Neural cell (in vitro differentiated cells): Measurements from ENCODE around the gene TXNRD1. TPM values are rescaled to one million over a fixed set of nuclear protein-coding genes. Genes with fewer than 3 reads are reported as not detected.

ENCODE experiments used
- H2AFZ ChIP-seq: fragments of 200-600, 300-800 bp; sonication (generic), shearing (Covaris generic); 2 replicates; pipeline ENCODE4 v1.6.0; 2014; ENCODE audit warnings: low read depth, mild to moderate bottlenecking, antibody characterized with exemption, low read length, moderate library complexity
- H3F3A ChIP-seq: fragments of 200-600 bp; shearing (Covaris generic); 2 replicates; pipeline ENCODE4 v1.6.1; 2016; ENCODE audit warnings: mild to moderate bottlenecking, moderate library complexity, mixed read lengths, antibody characterized with exemption, low read length; ENCODE audit not compliant: insufficient read depth, poor library complexity, severe bottlenecking
- H3K27ac ChIP-seq: fragments of 200-600, 300-800 bp; sonication (generic), shearing (Covaris generic); 2 replicates; pipeline ENCODE4 v1.5.1; 2014; ENCODE audit warnings: mild to moderate bottlenecking, low read length, moderate library complexity
- H3K27me3 ChIP-seq: fragments of 300-800, 200-600 bp; sonication (generic), shearing (Covaris generic); 2 replicates; pipeline ENCODE4 v1.6.0; 2014; ENCODE audit warnings: mild to moderate bottlenecking, low read depth, low read length, moderate library complexity; ENCODE audit not compliant: insufficient read depth
- H3K36me3 ChIP-seq: fragments of 300-800, 200-600 bp; sonication (generic), shearing (Covaris generic); 2 replicates; pipeline ENCODE4 v1.5.1; 2014; ENCODE audit warnings: mild to moderate bottlenecking, antibody characterized with exemption, low read length, moderate library complexity; ENCODE audit not compliant: insufficient read depth
- H3K4me2 ChIP-seq: fragments of 300-800, 200-600 bp; sonication (generic), shearing (Covaris generic); 2 replicates; pipeline ENCODE4 v1.6.0; 2014; ENCODE audit warnings: mild to moderate bottlenecking, low read length
- H3K4me3 ChIP-seq: fragments of 300-800, 200-600 bp; sonication (generic), shearing (Covaris generic); 2 replicates; pipeline ENCODE4 v1.5.1; 2014; ENCODE audit warnings: mild to moderate bottlenecking, low read length, moderate library complexity
- H3K79me2 ChIP-seq: fragments of 200-600 bp; shearing (Covaris generic); replicated peaks from 2 replicates; pipeline ENCODE4 v1.6.0; 2014; ENCODE audit warnings: mild to moderate bottlenecking, low read length, moderate library complexity; ENCODE audit not compliant: insufficient read depth
- H3K9ac ChIP-seq: fragments of 300-800, 200-600 bp; sonication (generic), shearing (Covaris generic); 2 replicates; pipeline ENCODE4 v1.6.1; 2016; ENCODE audit warnings: mild to moderate bottlenecking, low read length, mixed read lengths
- H3K9me2 ChIP-seq: fragments of 200-600 bp; shearing (Covaris generic); 2 replicates; pipeline ENCODE4 v1.6.1; 2016; ENCODE audit warnings: mild to moderate bottlenecking, low read length, mixed read lengths; ENCODE audit not compliant: insufficient read depth
- H3K9me3 ChIP-seq: fragments of 200-600, 300-800 bp; sonication (generic), shearing (Covaris generic); 2 replicates; pipeline ENCODE4 v1.6.1; 2016; ENCODE audit warnings: mild to moderate bottlenecking, mixed run types, low read length, moderate library complexity, mixed read lengths
- H4K20me1 ChIP-seq: fragments of 200-600 bp; shearing (Covaris generic); 2 replicates; pipeline ENCODE4 v1.6.1; 2016; ENCODE audit warnings: mild to moderate bottlenecking, mixed run types; ENCODE audit not compliant: insufficient read depth
- EP300 ChIP-seq: fragments of 450-650 bp; conservative IDR thresholded peaks from 2 replicates; pipeline ENCODE4 v1.6.1; 2014; ENCODE audit warnings: antibody characterized with exemption, mild to moderate bottlenecking, moderate library complexity; ENCODE audit not compliant: poor library complexity, severe bottlenecking
- EZH2 ChIP-seq: fragments of 200-600, 300-800 bp; shearing (Covaris generic), sonication (generic); IDR thresholded peaks from 2 replicates; pipeline ENCODE4 v1.6.1; 2014; ENCODE audit warnings: antibody characterized with exemption, low read length, borderline replicate concordance, mild to moderate bottlenecking; ENCODE audit not compliant: insufficient read depth, poor library complexity, severe bottlenecking
- MXI1 ChIP-seq: fragments of 450-650 bp; conservative IDR thresholded peaks from 2 replicates; pipeline ENCODE4 v1.6.1; 2014; ENCODE audit warnings: antibody characterized with exemption, mild to moderate bottlenecking; ENCODE audit not compliant: poor library complexity, severe bottlenecking
- POLR2AphosphoS5 ChIP-seq: IDR thresholded peaks from 2 replicates; pipeline ENCODE4 v1.6.1; 2012
- RAD21 ChIP-seq: fragments of 450-650 bp; conservative IDR thresholded peaks from 2 replicates; pipeline ENCODE4 v1.6.1; 2014; ENCODE audit warnings: antibody characterized with exemption, mild to moderate bottlenecking, moderate library complexity
- SMC3 ChIP-seq: fragments of 450-650 bp; conservative IDR thresholded peaks from 2 replicates; pipeline ENCODE4 v1.6.1; 2014; ENCODE audit warnings: antibody characterized with exemption, mild to moderate bottlenecking, moderate library complexity; ENCODE audit not compliant: poor library complexity
- TAF1 ChIP-seq: IDR thresholded peaks from 2 replicates; pipeline ENCODE4 v1.6.1; 2012; ENCODE audit warnings: low read depth
- polyA plus RNA-seq: library from polyadenylated mRNA; depleted of rRNA; stranded (reverse); fragments of >200 nt; gene quantifications from 2 replicates; pipeline ENCODE4 v1.2.3, GENCODE V29; 2014
- TF ChIP-seq, protein P1 (sequence below): fragments of 450-650 bp; IDR thresholded peaks from 2 replicates; pipeline ENCODE4 v1.5.1; 2014; ENCODE audit warnings: antibody characterized with exemption, mild to moderate bottlenecking, moderate library complexity; ENCODE audit not compliant: poor library complexity, severe bottlenecking
- TF ChIP-seq, protein P2 (sequence below): IDR thresholded peaks from 2 replicates; pipeline ENCODE4 v1.6.1; 2012; ENCODE audit warnings: borderline replicate concordance

Gene TXNRD1
- polyA plus RNA-seq, 1 donor from 2014 or later = 59.6 TPM

DNA sequence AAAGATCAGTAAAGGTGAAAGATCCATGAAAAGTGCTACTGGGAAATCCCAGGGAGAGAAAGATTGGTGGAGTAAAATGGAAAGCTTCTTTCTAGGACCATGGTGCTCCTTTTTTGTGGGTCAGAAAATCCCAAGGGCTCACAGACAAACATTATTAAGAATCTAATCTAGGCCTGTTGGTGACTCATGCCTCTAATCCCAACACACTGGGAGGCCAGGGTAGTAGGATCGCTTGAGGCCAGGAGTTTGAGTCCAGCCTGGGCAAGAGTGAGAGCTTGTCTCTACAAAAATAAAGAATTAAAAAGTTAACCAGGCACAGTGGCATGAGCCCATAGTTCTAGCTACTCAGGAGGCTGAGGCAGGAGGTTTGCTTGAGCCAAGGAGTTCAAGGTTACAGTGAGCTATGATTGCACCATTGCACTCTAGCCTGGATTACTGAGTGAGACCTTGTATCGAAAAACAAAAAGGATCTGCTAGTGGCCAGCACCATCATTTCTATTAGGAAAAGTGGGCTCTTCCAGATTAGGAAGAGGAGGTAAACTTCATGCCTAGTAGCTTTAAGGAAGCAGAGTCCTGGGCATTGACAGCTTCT lies 43.0 kb downstream of the TXNRD1 start:
- TF ChIP-seq EZH2 (no peak), POLR2AphosphoS5 (no peak), EP300 (no peak), RAD21 (no peak), MXI1 (no peak), SMC3 (no peak), TAF1 (no peak)
- TF ChIP-seq, protein P1, sequence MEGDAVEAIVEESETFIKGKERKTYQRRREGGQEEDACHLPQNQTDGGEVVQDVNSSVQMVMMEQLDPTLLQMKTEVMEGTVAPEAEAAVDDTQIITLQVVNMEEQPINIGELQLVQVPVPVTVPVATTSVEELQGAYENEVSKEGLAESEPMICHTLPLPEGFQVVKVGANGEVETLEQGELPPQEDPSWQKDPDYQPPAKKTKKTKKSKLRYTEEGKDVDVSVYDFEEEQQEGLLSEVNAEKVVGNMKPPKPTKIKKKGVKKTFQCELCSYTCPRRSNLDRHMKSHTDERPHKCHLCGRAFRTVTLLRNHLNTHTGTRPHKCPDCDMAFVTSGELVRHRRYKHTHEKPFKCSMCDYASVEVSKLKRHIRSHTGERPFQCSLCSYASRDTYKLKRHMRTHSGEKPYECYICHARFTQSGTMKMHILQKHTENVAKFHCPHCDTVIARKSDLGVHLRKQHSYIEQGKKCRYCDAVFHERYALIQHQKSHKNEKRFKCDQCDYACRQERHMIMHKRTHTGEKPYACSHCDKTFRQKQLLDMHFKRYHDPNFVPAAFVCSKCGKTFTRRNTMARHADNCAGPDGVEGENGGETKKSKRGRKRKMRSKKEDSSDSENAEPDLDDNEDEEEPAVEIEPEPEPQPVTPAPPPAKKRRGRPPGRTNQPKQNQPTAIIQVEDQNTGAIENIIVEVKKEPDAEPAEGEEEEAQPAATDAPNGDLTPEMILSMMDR = no peak
- TF ChIP-seq, protein P2, sequence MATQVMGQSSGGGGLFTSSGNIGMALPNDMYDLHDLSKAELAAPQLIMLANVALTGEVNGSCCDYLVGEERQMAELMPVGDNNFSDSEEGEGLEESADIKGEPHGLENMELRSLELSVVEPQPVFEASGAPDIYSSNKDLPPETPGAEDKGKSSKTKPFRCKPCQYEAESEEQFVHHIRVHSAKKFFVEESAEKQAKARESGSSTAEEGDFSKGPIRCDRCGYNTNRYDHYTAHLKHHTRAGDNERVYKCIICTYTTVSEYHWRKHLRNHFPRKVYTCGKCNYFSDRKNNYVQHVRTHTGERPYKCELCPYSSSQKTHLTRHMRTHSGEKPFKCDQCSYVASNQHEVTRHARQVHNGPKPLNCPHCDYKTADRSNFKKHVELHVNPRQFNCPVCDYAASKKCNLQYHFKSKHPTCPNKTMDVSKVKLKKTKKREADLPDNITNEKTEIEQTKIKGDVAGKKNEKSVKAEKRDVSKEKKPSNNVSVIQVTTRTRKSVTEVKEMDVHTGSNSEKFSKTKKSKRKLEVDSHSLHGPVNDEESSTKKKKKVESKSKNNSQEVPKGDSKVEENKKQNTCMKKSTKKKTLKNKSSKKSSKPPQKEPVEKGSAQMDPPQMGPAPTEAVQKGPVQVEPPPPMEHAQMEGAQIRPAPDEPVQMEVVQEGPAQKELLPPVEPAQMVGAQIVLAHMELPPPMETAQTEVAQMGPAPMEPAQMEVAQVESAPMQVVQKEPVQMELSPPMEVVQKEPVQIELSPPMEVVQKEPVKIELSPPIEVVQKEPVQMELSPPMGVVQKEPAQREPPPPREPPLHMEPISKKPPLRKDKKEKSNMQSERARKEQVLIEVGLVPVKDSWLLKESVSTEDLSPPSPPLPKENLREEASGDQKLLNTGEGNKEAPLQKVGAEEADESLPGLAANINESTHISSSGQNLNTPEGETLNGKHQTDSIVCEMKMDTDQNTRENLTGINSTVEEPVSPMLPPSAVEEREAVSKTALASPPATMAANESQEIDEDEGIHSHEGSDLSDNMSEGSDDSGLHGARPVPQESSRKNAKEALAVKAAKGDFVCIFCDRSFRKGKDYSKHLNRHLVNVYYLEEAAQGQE = no peak
- Histone ChIP-seq H3K27ac (no peak overlapping the region), H3K79me2 (no peaks in the 10 kb centered on the region), H3K4me3 (no peak overlapping the region), H4K20me1 (no peaks in the 10 kb centered on the region), H3K9ac (no peak overlapping the region), H2AFZ (no peak overlapping the region), H3F3A (no peaks in the 10 kb centered on the region), H3K4me2 (no peak overlapping the region), H3K9me3 (no peaks in the 10 kb centered on the region), H3K9me2 (no peaks in the 10 kb centered on the region), H3K27me3 (no peaks in the 10 kb centered on the region), H3K36me3 (no peaks in the 10 kb centered on the region)

- H3K79me2 ChIP-seq = no peaks in the 10 kb centered on the region
- no peak overlapping the region for H3K4me3 ChIP-seq
- H4K20me1 ChIP-seq = no peaks in the 10 kb centered on the region
- no peaks in the 10 kb centered on the region for H3F3A ChIP-seq
- H3K36me3 ChIP-seq = no peaks in the 10 kb centered on the region
- no peak overlapping the region for H3K4me2 ChIP-seq
- no peaks in the 10 kb centered on the region for H3K9me3 ChIP-seq
- TF ChIP-seq, protein P1 = no peak
- TF ChIP-seq TAF1 (no peak), RAD21 (no peak), POLR2AphosphoS5 (no peak), MXI1 (no peak), EP300 (no peak), SMC3 (no peak), EZH2 (no peak)
- TF ChIP-seq, protein P2 = no peak
- no peak overlapping the region for H3K27ac ChIP-seq
- no peak overlapping the region for H2AFZ ChIP-seq
- no peak overlapping the region for H3K9ac ChIP-seq
- no peaks in the 10 kb centered on the region for H3K9me2 ChIP-seq
- no peaks in the 10 kb centered on the region for H3K27me3 ChIP-seq
These were observed 47.4 kb downstream of the TXNRD1 start for GRCh38 chr12:104263026-104263425.
